HEK293 (cell line): ENCODE data around the gene HMGA1.

Experiments
- CTCF ChIA-PET: fragments of 350-600 bp; formaldehyde crosslinking; extraction: SDS; loops from one replicate; lab custom pipeline; 2021; ENCODE audit warnings: antibody characterized with exemption; lab: Yijun Ruan, JAX
- POLR2A ChIA-PET: fragments of 300-600 bp; formaldehyde crosslinking; extraction: SDS; loops from one replicate; lab custom pipeline; 2020; ENCODE audit warnings: antibody characterized with exemption, inconsistent platforms; lab: Yijun Ruan, JAX
- H3K27ac ChIP-seq: fragments of 200-500 bp; sonication (Bioruptor generic); 2 replicates; pipeline ENCODE4 v1.5.1; 2014; ENCODE audit warnings: low read depth, low read length, control low read depth, inconsistent platforms; ENCODE audit errors: extremely low read depth
- H3K36me3 ChIP-seq, 2 experiments: fragments of 200-500 bp in 1 of 2; sonication (Bioruptor generic) in 1 of 2; 1 replicate in 1 of 2; 2 replicates in 1 of 2; pipeline ENCODE4 v1.5.1; 2014 to 2017; ENCODE audit warnings: inconsistent platforms in 2 of 2, low read length in 2 of 2; ENCODE audit not compliant: control insufficient read depth in 2 of 2, insufficient read depth in 1 of 2
- H3K4me1 ChIP-seq: fragments of 200-500 bp; sonication (Bioruptor generic); 2 replicates; pipeline ENCODE4 v1.5.1; 2014; ENCODE audit warnings: mild to moderate bottlenecking, low read length, inconsistent platforms; ENCODE audit not compliant: control insufficient read depth, insufficient read depth
- H3K4me3 ChIP-seq: 2 replicates; pipeline ENCODE4 v1.5.1; 2011; ENCODE audit warnings: low read depth, mild to moderate bottlenecking, control low read depth, low read length, moderate library complexity
- H3K9me3 ChIP-seq: fragments of 200-500 bp; sonication (Bioruptor generic); 2 replicates; pipeline ENCODE4 v1.5.1; 2014; ENCODE audit warnings: low read depth, low read length, inconsistent platforms; ENCODE audit not compliant: control insufficient read depth, insufficient read depth
- FEZF1 ChIP-seq: fragments of 450-650 bp; formaldehyde crosslinking; IDR thresholded peaks from 2 replicates; pipeline ENCODE4 v1.5.1; 2016; ENCODE audit warnings: missing biosample characterization, missing genetic modification characterization
- KLF16 ChIP-seq: fragments of 450-650 bp; formaldehyde crosslinking; IDR thresholded peaks from 2 replicates; pipeline ENCODE4 v1.5.1; 2017; ENCODE audit warnings: missing biosample characterization, missing genetic modification characterization
- PBX3 ChIP-seq: sonication (generic); formaldehyde crosslinking; IDR thresholded peaks from 2 replicates; pipeline ENCODE4 v1.8.1; 2022; ENCODE audit warnings: mild to moderate bottlenecking, moderate library complexity, missing genetic modification reagents
- TSHZ1 ChIP-seq: fragments of 450-650 bp; formaldehyde crosslinking; IDR thresholded peaks from 2 replicates; pipeline ENCODE4 v1.5.1; 2016; ENCODE audit warnings: missing biosample characterization, missing genetic modification characterization, borderline replicate concordance
- ZNF155 ChIP-seq: fragments of 450-650 bp; formaldehyde crosslinking; IDR thresholded peaks from 2 replicates; pipeline ENCODE4 v1.5.1; 2016; ENCODE audit warnings: missing biosample characterization, missing genetic modification characterization
- ZNF274 ChIP-seq, 2 experiments: fragments of 200-500 bp in 1 of 2; fragments of 450-650 bp in 1 of 2; sonication (Bioruptor generic) in 1 of 2; formaldehyde crosslinking in 1 of 2; IDR thresholded peaks; 2 replicates each; pipeline versions ENCODE4 v1.5.1 to v1.6.1; 2014 to 2016; ENCODE audit warnings: borderline replicate concordance in 1 of 2, inconsistent platforms in 1 of 2, low read length in 1 of 2, missing biosample characterization in 1 of 2, missing genetic modification characterization in 1 of 2
- ZNF398 ChIP-seq: fragments of 450-650 bp; formaldehyde crosslinking; IDR thresholded peaks from 2 replicates; pipeline ENCODE4 v1.5.1; 2017; ENCODE audit warnings: missing biosample characterization, missing genetic modification characterization
- ZNF473 ChIP-seq: fragments of 450-650 bp; formaldehyde crosslinking; IDR thresholded peaks from 2 replicates; pipeline ENCODE4 v1.5.1; 2017; ENCODE audit warnings: missing biosample characterization, missing genetic modification characterization
- ZNF521 ChIP-seq: fragments of 450-650 bp; formaldehyde crosslinking; IDR thresholded peaks from 2 replicates; pipeline ENCODE4 v1.5.1; 2017; ENCODE audit warnings: missing biosample characterization, mild to moderate bottlenecking, missing genetic modification characterization
- ZNF701 ChIP-seq: fragments of 450-650 bp; formaldehyde crosslinking; IDR thresholded peaks from 2 replicates; pipeline ENCODE4 v1.5.1; 2016; ENCODE audit warnings: missing biosample characterization, missing genetic modification characterization
- ZNF747 ChIP-seq: fragments of 450-650 bp; formaldehyde crosslinking; IDR thresholded peaks from 2 replicates; pipeline ENCODE4 v1.5.1; 2016; ENCODE audit warnings: missing biosample characterization, missing genetic modification characterization
- ZNF785 ChIP-seq: fragments of 450-650 bp; formaldehyde crosslinking; IDR thresholded peaks from 2 replicates; pipeline ENCODE4 v1.5.1; 2016; ENCODE audit warnings: missing biosample characterization, missing genetic modification characterization
- ZNF837 ChIP-seq: fragments of 450-650 bp; formaldehyde crosslinking; IDR thresholded peaks from 2 replicates; pipeline ENCODE4 v1.5.1; 2016; ENCODE audit warnings: missing biosample characterization, missing genetic modification characterization
- TF ChIP-seq, protein P1 (sequence below): fragments of 450-650 bp; formaldehyde crosslinking; IDR thresholded peaks from 2 replicates; pipeline ENCODE4 v1.5.1; 2016; ENCODE audit warnings: missing biosample characterization, missing genetic modification characterization, borderline replicate concordance
- TF ChIP-seq, protein P2 (sequence below): fragments of 450-650 bp; formaldehyde crosslinking; IDR thresholded peaks from 2 replicates; pipeline ENCODE4 v1.5.1; 2017; ENCODE audit warnings: missing biosample characterization, missing genetic modification characterization

The HMGA1 gene

GRCh38 chr6:34272013-34272926, 35.6 kb downstream of the HMGA1 start:
- TF ChIP-seq TSHZ1 (tag by site-specific recombination) (no peak), PBX3 (no peak)
- TF ChIP-seq, all 188 proteins: peak for 0
- no peaks in the 10 kb centered on the region for H3K4me1 ChIP-seq
- no peak overlapping the region for H3K4me3 ChIP-seq
- POLR2A ChIA-PET: no interaction called here
- H3K27ac ChIP-seq: no peak overlapping the region
- CTCF ChIA-PET: interaction anchor here (0.6 to 1.0 kb wide), 2 partner anchors 23 to 840 kb away, joined by 3 to 5 read pairs; partner anchors contain the start of gene SMIM29
- no peaks in the 10 kb centered on the region for H3K36me3 ChIP-seq
- H3K9me3 ChIP-seq: no peaks in the 10 kb centered on the region

DNA sequence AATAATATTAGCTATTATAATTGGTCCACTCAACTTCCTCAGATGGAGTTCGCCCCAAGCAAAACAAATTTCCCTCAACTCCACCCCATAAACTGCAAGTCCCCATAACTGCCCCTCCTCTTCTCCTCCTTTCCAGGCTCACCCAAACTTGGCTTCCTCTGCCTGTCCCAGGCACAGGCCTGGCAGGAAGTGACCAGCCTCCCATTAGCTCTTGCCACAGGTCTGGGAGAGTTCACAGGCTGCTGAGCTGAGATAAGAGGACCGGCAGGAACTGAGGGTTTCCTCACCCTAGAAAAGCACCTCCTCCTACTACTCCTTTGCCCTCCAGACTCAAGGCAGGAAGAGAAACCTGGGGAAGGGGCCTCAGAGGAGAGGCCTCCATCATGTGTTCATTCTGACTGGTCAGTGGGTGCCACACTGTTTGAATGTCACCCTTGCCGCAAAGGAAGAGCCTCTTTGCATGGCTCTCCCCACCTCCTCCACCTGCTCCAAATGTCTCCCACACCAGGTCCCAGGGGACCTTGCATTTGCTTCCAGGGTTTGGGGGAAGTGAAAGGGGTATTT, 36.7 kb downstream of the HMGA1 start:
- CTCF ChIA-PET: interaction anchor here (0.6 kb wide), 1 partner anchor 839 kb away, joined by 3 read pairs; no protein-coding TSS in a partner anchor
- POLR2A ChIA-PET: interaction anchor here (0.6 kb wide), 1 partner anchor 142 kb away, joined by 5 read pairs; no protein-coding TSS in a partner anchor
- Histone ChIP-seq H3K9me3 (no peaks in the 10 kb centered on the region), H3K27ac (no peak overlapping the region), H3K4me3 (no peak overlapping the region), H3K36me3 (no peaks in the 10 kb centered on the region), H3K4me1 (no peaks in the 10 kb centered on the region)
- TF ChIP-seq KLF16 (tag by site-specific recombination) (no peak), ZNF155 (tag by site-specific recombination) (no peak), ZNF398 (tag by site-specific recombination) (no peak), ZNF521 (tag by site-specific recombination) (no peak), ZNF747 (tag by site-specific recombination) (no peak), ZNF701 (tag by site-specific recombination) (no peak), ZNF837 (tag by site-specific recombination) (no peak), FEZF1 (tag by site-specific recombination) (no peak), ZNF785 (tag by site-specific recombination) (no peak), ZNF274 (IDR thresholded peaks at IDR 0.05; ENCODE audit: low read length) (no peak), ZNF274 (tag by site-specific recombination; IDR thresholded peaks at IDR 0.05; ENCODE audit: borderline replicate concordance) (no peak), ZNF473 (tag by site-specific recombination) (no peak)
- TF ChIP-seq, protein P1, sequence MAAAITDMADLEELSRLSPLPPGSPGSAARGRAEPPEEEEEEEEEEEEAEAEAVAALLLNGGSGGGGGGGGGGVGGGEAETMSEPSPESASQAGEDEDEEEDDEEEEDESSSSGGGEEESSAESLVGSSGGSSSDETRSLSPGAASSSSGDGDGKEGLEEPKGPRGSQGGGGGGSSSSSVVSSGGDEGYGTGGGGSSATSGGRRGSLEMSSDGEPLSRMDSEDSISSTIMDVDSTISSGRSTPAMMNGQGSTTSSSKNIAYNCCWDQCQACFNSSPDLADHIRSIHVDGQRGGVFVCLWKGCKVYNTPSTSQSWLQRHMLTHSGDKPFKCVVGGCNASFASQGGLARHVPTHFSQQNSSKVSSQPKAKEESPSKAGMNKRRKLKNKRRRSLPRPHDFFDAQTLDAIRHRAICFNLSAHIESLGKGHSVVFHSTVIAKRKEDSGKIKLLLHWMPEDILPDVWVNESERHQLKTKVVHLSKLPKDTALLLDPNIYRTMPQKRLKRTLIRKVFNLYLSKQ (tag by site-specific recombination): no peak
- TF ChIP-seq, protein P2, sequence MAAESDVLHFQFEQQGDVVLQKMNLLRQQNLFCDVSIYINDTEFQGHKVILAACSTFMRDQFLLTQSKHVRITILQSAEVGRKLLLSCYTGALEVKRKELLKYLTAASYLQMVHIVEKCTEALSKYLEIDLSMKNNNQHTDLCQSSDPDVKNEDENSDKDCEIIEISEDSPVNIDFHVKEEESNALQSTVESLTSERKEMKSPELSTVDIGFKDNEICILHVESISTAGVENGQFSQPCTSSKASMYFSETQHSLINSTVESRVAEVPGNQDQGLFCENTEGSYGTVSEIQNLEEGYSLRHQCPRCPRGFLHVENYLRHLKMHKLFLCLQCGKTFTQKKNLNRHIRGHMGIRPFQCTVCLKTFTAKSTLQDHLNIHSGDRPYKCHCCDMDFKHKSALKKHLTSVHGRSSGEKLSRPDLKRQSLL: no peak
